Mesothelial cell of epicardium (in vitro differentiated cells): ENCODE data around the gene NTHL1. TPM values are rescaled to one million over a fixed set of nuclear protein-coding genes. Genes with fewer than 3 reads are reported as not detected.
A peak's percentile ranks its signal among the peaks of the same experiment; 100 is the strongest.

ENCODE experiments used
- DNase-seq, 2 experiments: peaks; one replicate each; pipeline ENCODE4 v3.0.0; 2021; ENCODE audit warnings: low spot score in 2 of 2; ENCODE audit not compliant: unreplicated experiment in 2 of 2
- H3K27ac Mint-ChIP-seq: 2 replicates; pipeline ENCODE4 v1.8.0; 2021; ENCODE audit warnings: mixed read lengths
- H3K27me3 Mint-ChIP-seq: 2 replicates; pipeline ENCODE4 v1.8.0; 2021; ENCODE audit warnings: low read depth, mixed read lengths
- H3K36me3 Mint-ChIP-seq: 2 replicates; pipeline ENCODE4 v1.8.0; 2021; ENCODE audit warnings: mixed read lengths
- H3K4me1 Mint-ChIP-seq: 2 replicates; pipeline ENCODE4 v1.8.0; 2021; ENCODE audit warnings: mixed read lengths
- H3K4me3 Mint-ChIP-seq: 2 replicates; pipeline ENCODE4 v1.8.0; 2021; ENCODE audit warnings: mild to moderate bottlenecking, moderate library complexity, mixed read lengths
- H3K9me3 Mint-ChIP-seq: 2 replicates; pipeline ENCODE4 v1.8.0; 2021; ENCODE audit warnings: mixed read lengths
- total RNA-seq: library from RNA; stranded (reverse); gene quantifications from 3 replicates; pipeline ENCODE4 v1.2.1, GENCODE V29; 2021
- TF ChIP-seq, protein P1 (sequence below): fragments of 200-600 bp; sonication (generic); IDR thresholded peaks from one replicate; pipeline ENCODE4 v1.5.0; 2021; ENCODE audit warnings: antibody characterized with exemption; ENCODE audit not compliant: unreplicated experiment

Gene NTHL1
- total RNA-seq, 1 donor from 2014 or later = 29.7 TPM

DNA sequence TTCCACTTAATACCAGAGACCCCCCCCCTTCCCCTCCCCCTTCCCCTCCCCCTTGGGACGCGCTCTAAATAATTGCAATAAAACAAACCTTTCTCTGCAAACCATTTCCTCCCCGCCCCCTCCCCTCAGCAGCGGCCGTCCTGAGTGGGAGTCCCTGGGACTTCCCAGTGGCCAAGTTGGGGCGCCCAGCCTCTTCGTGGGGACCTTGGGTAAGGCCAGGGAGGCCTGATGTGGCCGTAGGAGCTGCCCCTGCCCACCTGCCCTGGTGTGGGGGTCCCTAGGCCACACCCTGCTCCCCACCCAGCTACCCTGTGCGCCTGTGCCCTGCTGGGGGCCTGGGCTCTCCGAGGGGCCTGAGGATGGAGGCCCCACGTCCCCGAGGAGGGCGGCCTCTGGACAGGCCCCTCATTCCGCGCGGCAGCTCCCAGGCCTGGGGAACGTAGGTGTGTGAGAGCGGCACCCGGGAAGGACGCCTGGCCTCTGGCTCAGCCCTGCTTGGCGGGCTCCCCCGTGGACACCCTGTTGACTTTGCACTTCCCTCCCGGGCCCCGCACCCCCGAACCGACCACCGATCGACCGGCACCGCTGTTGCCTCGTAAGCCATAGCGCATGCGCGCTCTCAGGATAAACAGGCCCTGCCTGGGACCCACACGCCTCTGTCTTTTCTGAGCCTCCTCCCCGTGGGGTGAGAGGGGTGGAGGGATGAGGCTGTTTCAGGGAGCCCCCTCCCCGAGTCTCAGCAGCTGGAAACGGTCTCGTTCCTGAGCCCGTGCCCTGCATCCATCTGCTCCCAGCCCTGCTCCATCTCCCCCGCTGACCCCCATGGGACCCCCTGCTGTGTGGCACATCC is 9.0 kb downstream of the NTHL1 start:
- peaks cover 43% of the 10 kb centered on the region for H3K4me1 Mint-ChIP-seq
- H3K27ac Mint-ChIP-seq = peak overlapping the region; percentile 98
- H3K36me3 Mint-ChIP-seq = no peaks in the 10 kb centered on the region
- H3K4me3 Mint-ChIP-seq = no peak overlapping the region
- no peaks in the 10 kb centered on the region for H3K9me3 Mint-ChIP-seq
- TF ChIP-seq, protein P1, sequence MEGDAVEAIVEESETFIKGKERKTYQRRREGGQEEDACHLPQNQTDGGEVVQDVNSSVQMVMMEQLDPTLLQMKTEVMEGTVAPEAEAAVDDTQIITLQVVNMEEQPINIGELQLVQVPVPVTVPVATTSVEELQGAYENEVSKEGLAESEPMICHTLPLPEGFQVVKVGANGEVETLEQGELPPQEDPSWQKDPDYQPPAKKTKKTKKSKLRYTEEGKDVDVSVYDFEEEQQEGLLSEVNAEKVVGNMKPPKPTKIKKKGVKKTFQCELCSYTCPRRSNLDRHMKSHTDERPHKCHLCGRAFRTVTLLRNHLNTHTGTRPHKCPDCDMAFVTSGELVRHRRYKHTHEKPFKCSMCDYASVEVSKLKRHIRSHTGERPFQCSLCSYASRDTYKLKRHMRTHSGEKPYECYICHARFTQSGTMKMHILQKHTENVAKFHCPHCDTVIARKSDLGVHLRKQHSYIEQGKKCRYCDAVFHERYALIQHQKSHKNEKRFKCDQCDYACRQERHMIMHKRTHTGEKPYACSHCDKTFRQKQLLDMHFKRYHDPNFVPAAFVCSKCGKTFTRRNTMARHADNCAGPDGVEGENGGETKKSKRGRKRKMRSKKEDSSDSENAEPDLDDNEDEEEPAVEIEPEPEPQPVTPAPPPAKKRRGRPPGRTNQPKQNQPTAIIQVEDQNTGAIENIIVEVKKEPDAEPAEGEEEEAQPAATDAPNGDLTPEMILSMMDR = no peak
- H3K27me3 Mint-ChIP-seq = no peaks in the 10 kb centered on the region
- DNase-seq = peak in 1 of 2 experiments; percentile 23

DNA sequence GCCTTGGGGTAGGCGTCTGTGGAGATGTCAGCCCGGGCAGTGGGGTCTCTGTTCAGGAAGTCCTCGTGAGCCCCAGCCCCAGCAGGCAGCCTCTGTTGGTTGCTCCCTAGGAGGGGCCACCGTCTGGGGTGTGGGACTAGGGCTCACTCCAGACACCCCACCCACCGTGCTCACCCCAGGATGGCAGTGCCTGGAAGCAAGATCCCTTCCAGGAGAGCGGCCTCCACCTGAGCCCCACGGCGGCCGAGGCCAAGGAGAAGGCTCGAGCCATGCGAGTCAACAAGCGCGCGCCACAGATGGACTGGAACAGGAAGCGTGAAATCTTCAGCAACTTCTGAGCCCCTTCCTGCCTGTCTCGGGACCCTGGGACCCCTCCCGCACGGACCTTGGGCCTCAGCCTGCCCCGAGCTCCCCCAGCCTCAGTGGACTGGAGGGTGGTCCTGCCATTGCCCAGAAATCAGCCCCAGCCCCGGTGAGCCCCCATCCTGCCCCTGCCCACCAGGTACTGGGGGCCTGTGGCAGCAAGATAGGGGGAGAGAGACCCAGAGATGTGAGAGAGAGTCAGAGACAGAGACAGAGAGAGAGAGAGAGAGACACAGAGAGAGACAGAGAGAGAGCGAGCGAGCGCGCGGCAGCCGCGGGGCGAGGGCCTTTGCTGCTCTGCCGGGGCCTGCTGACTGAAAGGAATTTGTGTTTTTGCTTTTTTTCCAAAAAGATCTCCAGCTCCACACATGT is 9.8 kb downstream of the NTHL1 start:
- Mint-ChIP-seq H3K4me3 (no peak overlapping the region), H3K27ac (peak overlapping the region; percentile 98)

DNA sequence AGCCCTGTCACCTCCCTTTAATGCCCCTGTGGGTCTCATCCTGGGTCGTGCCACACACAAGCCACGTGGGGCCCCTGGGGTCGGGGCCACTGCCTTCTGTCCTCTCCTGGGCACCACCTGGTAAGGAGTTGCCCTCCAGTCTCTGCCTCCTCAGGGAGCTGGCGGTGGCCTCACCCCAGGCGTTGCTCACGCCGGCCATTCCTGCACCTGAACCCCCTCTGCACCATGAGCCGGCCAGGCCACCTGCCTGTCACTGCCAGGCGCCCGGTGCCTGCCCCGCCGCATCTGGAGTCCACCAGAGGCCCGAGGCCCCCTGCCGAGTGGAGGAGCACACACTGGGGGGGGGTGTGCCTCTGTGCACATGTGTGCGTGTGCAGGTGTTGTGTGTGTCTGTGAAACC is 10.5 kb downstream of the NTHL1 start:
- Mint-ChIP-seq H3K27me3 (no peaks in the 10 kb centered on the region), H3K9me3 (no peaks in the 10 kb centered on the region), H3K36me3 (no peaks in the 10 kb centered on the region), H3K4me3 (no peak overlapping the region), H3K27ac (no peak overlapping the region), H3K4me1 (peaks cover 45% of the 10 kb centered on the region)
- no peak for DNase-seq
- TF ChIP-seq, protein P1 = no peak

More for the DNA sequence above, 9.8 kb downstream of the NTHL1 start:
- peaks cover 40% of the 10 kb centered on the region for H3K4me1 Mint-ChIP-seq
- TF ChIP-seq, protein P1 = no peak
- no peaks in the 10 kb centered on the region for H3K9me3 Mint-ChIP-seq
- no peak for DNase-seq
- no peaks in the 10 kb centered on the region for H3K36me3 Mint-ChIP-seq
- H3K27me3 Mint-ChIP-seq = no peaks in the 10 kb centered on the region

DNA sequence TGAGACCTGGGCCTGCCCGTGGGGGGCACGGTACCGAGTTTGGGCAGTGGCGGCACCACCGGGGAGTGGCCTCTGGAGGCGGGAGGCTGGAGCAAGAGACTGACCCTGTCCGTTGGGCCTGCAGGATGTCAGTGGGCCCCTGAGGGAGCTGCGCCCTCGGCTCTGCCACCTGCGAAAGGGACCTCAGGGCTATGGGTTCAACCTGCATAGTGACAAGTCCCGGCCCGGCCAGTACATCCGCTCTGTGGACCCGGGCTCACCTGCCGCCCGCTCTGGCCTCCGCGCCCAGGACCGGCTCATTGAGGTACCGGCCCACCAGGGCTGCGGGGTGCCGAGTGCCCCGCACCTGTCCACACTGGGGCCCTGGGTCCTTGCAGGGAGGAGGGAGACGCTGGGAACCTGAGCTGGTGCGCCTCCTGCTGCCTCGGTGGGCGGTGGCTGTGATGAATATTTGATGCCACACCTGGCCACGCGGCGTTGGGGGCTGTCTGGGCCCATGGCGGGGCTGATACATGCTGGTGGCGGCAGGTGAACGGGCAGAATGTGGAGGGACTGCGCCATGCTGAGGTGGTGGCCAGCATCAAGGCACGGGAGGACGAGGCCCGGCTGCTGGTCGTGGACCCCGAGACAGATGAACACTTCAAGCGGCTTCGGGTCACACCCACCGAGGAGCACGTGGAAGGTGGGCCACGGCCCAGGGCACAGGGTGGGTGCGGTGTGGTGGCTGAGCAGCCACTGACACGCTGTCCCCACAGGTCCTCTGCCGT is 11.3 kb downstream of the NTHL1 start:
- H3K27me3 Mint-ChIP-seq = no peaks in the 10 kb centered on the region
- peak overlapping the region; percentile 69 for H3K27ac Mint-ChIP-seq
- no peaks in the 10 kb centered on the region for H3K36me3 Mint-ChIP-seq
- no peak for DNase-seq
- TF ChIP-seq, protein P1 = no peak
- H3K4me3 Mint-ChIP-seq = no peak overlapping the region
- H3K9me3 Mint-ChIP-seq = no peaks in the 10 kb centered on the region
- H3K4me1 Mint-ChIP-seq = peaks cover 45% of the 10 kb centered on the region

DNA sequence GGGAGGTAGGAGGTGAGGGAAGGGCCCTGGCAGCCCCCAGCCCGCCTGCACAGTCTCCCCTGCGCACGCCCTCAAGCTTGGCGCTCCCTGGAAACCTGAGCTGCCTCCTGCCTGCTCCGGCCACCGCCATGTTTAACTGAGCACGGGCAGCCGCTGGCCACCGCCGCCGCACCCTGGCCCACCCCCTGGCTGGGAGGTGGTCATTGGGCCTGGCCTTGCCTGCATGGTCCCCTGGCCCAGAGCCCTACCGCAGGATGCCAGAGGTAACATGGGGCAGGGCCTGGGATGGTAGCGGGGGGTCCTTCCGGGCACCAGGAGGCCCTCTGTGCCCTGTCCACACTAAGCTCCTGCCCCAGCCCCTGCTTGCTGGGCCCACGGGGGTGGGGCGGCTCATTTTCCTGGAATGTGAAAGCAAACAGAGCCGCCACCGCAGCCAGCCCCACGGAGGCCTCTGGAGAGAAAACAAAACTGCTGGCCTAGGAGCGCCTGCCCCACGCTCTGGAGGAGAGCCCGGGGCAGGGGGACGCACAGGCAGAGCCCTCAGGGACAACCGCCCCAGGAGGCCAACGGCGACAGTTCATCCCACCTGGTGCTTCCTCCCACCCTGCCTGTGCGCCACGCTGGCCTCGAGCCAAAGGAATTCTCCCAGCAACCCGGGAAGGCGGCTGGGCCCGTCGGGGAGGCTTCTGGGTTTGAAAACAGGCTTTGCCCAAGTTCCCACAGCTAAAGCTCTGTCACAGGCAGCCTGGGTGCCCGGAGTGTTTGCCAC is 12.0 kb downstream of the NTHL1 start:
- DNase-seq = peak in 1 of 2 experiments; percentile 81
- H3K36me3 Mint-ChIP-seq = no peaks in the 10 kb centered on the region
- H3K4me3 Mint-ChIP-seq = no peak overlapping the region
- no peaks in the 10 kb centered on the region for H3K9me3 Mint-ChIP-seq
- peak overlapping the region; percentile 69 for H3K27ac Mint-ChIP-seq
- H3K27me3 Mint-ChIP-seq = no peaks in the 10 kb centered on the region
- peaks cover 45% of the 10 kb centered on the region for H3K4me1 Mint-ChIP-seq
- TF ChIP-seq, protein P1 = no peak
